Thyroid gland (tissue), 4 donors: ENCODE measurements around the gene TACO1. TPM values are rescaled to one million over a fixed set of nuclear protein-coding genes. Genes with fewer than 3 reads are reported as not detected.

Experiments
- DNase-seq, 2 donors: peaks; one replicate each; pipeline ENCODE4 v3.0.0-alpha.2; 2019
- H3K27ac ChIP-seq, 3 donors: fragments of 200-600 bp; sonication (generic); 1 replicate in 2 of 3; 2 replicates in 1 of 3; pipeline ENCODE4 v1.5.1; 2016 to 2019; ENCODE audit warnings: mild to moderate bottlenecking in 1 of 3, moderate library complexity in 1 of 3
- H3K27me3 ChIP-seq: fragments of 200-600 bp; sonication (generic); one replicate; pipeline ENCODE4 v1.5.1; 2019
- H3K36me3 ChIP-seq, 2 donors: fragments of 200-600 bp; sonication (generic); one replicate each; pipeline ENCODE4 v1.5.1; 2016 to 2019
- H3K4me1 ChIP-seq, 2 donors: fragments of 200-600 bp; sonication (generic); one replicate each; pipeline ENCODE4 v1.5.1; 2017 to 2019
- H3K4me3 ChIP-seq, 3 donors: fragments of 200-600 bp; sonication (generic); replicated peaks in 1 of 3; 1 replicate in 2 of 3; 2 replicates in 1 of 3; pipeline ENCODE4 v1.5.1; 2016; ENCODE audit warnings: mild to moderate bottlenecking in 1 of 3
- H3K9me3 ChIP-seq: fragments of 200-600 bp; sonication (generic); one replicate; pipeline ENCODE4 v1.5.1; 2017
- CTCF ChIP-seq, 6 experiments: fragments of 200-600 bp in 3 of 6; fragments of 450-650 bp in 3 of 6; sonication (generic) in 3 of 6; IDR thresholded peaks; one replicate each; pipeline ENCODE4 v1.5.1; 2016 to 2019; ENCODE audit warnings: antibody characterized with exemption in 6 of 6, mild to moderate bottlenecking in 2 of 6, inconsistent platforms in 1 of 6, moderate library complexity in 1 of 6
- POLR2A ChIP-seq, 2 donors: fragments of 450-650 bp; IDR thresholded peaks; one replicate each; pipeline ENCODE4 v1.6.1; 2017; ENCODE audit warnings: antibody characterized with exemption in 2 of 2, mild to moderate bottlenecking in 2 of 2, moderate library complexity in 1 of 2
- WGBS, 2 donors: methylation state at CpG; one replicate each; pipeline ENCODE4 v1.1.5; 2017; 5-methylcytosine and 5-hydroxymethylcytosine counted together
- intact Hi-C: fragments of 100-400 bp; cut with DNase I; formaldehyde crosslinking; loops from one replicate; pipeline ENCODE4 v1.15.1; 2023
- small RNA-seq: library from RNA; depleted of rRNA; stranded (forward); fragments of <200 nt; gene quantifications from one replicate; pipeline ENCODE3, GENCODE V24; 2016
- total RNA-seq, 4 donors: library from RNA; depleted of rRNA; stranded (reverse); fragments of >200 nt; gene quantifications; one replicate each; pipeline ENCODE4 v1.2.3, GENCODE V29; 2016

The TACO1 gene
- total RNA-seq, 4 donors from 2014 or later = 15.3 to 17.1 (median 16.0) TPM

GRCh38 chr17:63657786-63658185 lies 57.1 kb downstream of the TACO1 start:
- DNase-seq = peak; percentile 75 to 80
- no peaks in the 10 kb centered on the region for H3K9me3 ChIP-seq
- peaks cover 11 to 21% of the 10 kb centered on the region in 2 donors for H3K4me1 ChIP-seq
- no peak for TF ChIP-seq CTCF (IDR thresholded peaks at IDR 0.05)
- no peak for TF ChIP-seq POLR2A (IDR thresholded peaks at IDR 0.05)
- intact Hi-C loops = no loop called here
- peak overlapping the region; percentile 12 to 60 (median 21) for H3K27ac ChIP-seq
- H3K27me3 ChIP-seq = no peaks in the 10 kb centered on the region
- no peak overlapping the region for H3K4me3 ChIP-seq
- H3K36me3 ChIP-seq = peaks cover 3 to 5% of the 10 kb centered on the region in 2 donors
- 35 to 41% methylated on average over 3 of the region's 3 CpGs for WGBS, 2 donors

Small RNA genes within 50 kb of the gene (small RNA-seq; reads per million reads assigned to genes)
- not detected for gene RNU6-288P

Other genes with a start within 250 kb of the TACO1 start
- gene CYB561, start 154.6 kb upstream of the TACO1 start, total RNA-seq = 100 to 1,000 TPM in 2 of 4 donors, 10 to 100 TPM in 2; 46.2 to 129 (median 101) TPM
- 10 to 100 TPM in 2 of 4 donors, 1 to 10 TPM in 2; 1.1 to 12.7 (median 10.3) TPM for gene ACE, start 123.8 kb upstream of the TACO1 start, total RNA-seq
- under 1 TPM in 1 of 4 donors, not detected in 3; 0.67 TPM for gene KCNH6, start 77.5 kb upstream of the TACO1 start, total RNA-seq
- gene DCAF7, start 50.4 kb upstream of the TACO1 start, total RNA-seq = 10 to 100 TPM; 35.1 to 44.8 (median 40.5) TPM
- gene MAP3K3, start 21.5 kb downstream of the TACO1 start, total RNA-seq = 10 to 100 TPM; 38.6 to 68.0 (median 43.8) TPM
- gene LIMD2, start 99.2 kb downstream of the TACO1 start, total RNA-seq = 10 to 100 TPM in 1 of 4 donors, 1 to 10 TPM in 3; 3.9 to 10.7 (median 7.2) TPM
- 10 to 100 TPM; 28.6 to 44.6 (median 32.2) TPM for gene STRADA, start 140.9 kb downstream of the TACO1 start, total RNA-seq
- gene CCDC47, start 172.7 kb downstream of the TACO1 start, total RNA-seq = 100 to 1,000 TPM in 1 of 4 donors, 10 to 100 TPM in 3; 69.4 to 120 (median 85.1) TPM
- gene DDX42, start 173.3 kb downstream of the TACO1 start, total RNA-seq = 100 to 1,000 TPM in 1 of 4 donors, 10 to 100 TPM in 3; 76.3 to 138 (median 89.1) TPM
- gene PSMC5, start 226.5 kb downstream of the TACO1 start, total RNA-seq = 10 to 100 TPM; 79.1 to 98.3 (median 86.4) TPM
- 10 to 100 TPM; 37.8 to 64.7 (median 47.2) TPM for gene FTSJ3, start 226.8 kb downstream of the TACO1 start, total RNA-seq
- 100 to 1,000 TPM in 1 of 4 donors, 10 to 100 TPM in 3; 75.0 to 101 (median 90.4) TPM for gene SMARCD2, start 241.8 kb downstream of the TACO1 start, total RNA-seq